Right lobe of liver (tissue), 4 donors: Measurements from ENCODE around the gene EFNA5.

Source experiments
- CTCF ChIP-seq, 4 donors: fragments of 200-600 bp in 3 of 4; fragments of 450-650 bp in 1 of 4; IDR thresholded peaks; one replicate each; pipeline versions ENCODE4 v1.5.1 to v1.8.0; 2016 to 2022; ENCODE audit warnings: antibody characterized with exemption in 4 of 4, mild to moderate bottlenecking in 2 of 4
- POLR2A ChIP-seq: fragments of 450-650 bp; IDR thresholded peaks from one replicate; pipeline ENCODE4 v1.6.1; 2017; ENCODE audit warnings: antibody characterized with exemption, mild to moderate bottlenecking
- donor health status: DM: no; HTN: no; CAD: no.
- donor health status: DM: no; HTN: no; CAD: no.
- donor health status: DM: no; HTN: yes; CAD: no.

GRCh38 chr5:107365320-107366109, 305.2 kb downstream of the EFNA5 start:
- TF ChIP-seq CTCF (IDR thresholded peaks at IDR 0.05) (no peak), POLR2A (no peak)
